GM18907 (cell line): ENCODE results near the gene DENND5B.
"Not testable (repeated sequence)": the region's sequence is repeated elsewhere in the genome, so short reads cannot be mapped to it uniquely, and the experiment has no call there.

Experiments
- ATAC-seq: cut with Tn5 transposase; IDR thresholded peaks from one replicate; pipeline ENCODE4 v1.9.1; 2021; ENCODE audit warnings: mild to moderate bottlenecking, moderate library complexity; ENCODE audit not compliant: unreplicated experiment

The DENND5B gene

DNA sequence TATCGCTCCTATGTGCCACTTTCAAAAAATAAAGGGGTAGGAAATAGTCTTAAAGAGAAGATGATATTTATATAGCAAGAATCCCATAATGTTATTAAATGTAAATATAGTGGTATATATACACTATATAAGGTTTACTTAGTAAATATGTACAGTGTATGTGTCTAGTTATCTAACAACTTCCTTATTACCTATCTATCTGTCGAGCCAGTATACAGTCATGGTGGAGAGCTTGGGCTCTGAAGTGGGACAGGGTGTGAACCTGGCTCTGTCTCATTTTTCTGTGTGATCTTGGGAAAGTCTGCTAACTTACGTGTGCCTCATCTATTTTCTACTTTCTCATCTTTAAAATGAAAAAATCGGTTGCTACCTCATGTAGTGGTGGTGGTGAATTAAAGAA, 202.2 kb downstream of the DENND5B start:
- ATAC-seq, result no peak

DNA sequence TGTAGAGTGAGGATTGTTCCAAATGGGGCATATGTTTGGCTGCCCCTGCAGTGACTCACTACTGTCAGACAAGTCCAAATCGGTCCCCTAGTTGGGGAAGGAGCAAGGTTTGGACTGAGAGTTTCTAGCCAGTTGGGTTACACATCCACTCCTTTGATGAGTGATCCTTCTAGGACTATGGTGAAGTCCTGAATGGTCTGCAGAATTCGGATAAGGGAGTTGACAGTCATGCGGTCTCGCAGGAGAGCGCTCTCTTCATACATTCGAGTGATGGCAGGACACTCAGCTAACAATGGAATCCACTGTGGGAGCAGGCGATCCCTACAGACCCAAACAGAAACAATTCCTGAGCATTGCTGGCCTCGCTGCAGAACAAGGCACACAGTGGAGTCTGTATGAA, 203.5 kb downstream of the DENND5B start:
- no peak for ATAC-seq

DNA sequence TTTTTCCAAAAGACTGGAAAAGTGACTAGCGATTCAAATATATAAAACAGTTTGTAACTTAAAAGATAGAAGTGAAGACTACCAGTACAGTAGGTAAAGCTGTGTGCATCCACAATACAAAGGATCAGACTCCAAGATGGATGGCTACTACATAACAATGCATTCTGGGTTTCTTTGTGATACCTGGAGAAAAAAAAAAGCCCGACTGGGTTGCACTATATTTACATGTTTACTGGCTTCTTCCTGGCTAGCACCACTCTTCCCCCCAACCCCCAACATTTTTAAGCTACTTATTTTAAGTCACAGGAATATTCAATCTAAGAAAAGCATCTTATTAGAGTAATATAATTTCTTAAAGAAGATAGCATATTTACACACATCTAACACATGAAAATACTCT, 203.9 kb downstream of the DENND5B start:
- ATAC-seq, result no peak

DNA sequence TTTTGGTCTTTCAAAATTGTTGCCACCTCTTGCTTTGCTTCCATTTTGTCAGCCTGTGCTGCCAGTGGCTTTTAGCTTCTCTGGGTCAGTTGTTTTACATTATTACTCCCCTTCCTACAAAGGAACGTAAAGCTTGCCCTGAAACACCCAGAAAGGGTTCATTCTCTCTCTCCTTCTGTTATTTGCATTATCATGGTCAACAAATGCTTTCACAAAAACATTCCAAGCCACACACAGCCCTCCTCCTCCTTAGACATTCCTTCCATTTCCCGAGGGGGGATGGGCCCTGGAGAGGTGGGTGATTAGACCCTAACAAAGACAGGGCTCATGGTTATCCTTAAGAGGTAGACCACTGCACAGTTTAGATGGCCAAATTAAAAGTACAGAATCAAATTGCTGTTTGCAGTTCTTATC, 204.6 kb downstream of the DENND5B start:
- ATAC-seq, result no peak

DNA sequence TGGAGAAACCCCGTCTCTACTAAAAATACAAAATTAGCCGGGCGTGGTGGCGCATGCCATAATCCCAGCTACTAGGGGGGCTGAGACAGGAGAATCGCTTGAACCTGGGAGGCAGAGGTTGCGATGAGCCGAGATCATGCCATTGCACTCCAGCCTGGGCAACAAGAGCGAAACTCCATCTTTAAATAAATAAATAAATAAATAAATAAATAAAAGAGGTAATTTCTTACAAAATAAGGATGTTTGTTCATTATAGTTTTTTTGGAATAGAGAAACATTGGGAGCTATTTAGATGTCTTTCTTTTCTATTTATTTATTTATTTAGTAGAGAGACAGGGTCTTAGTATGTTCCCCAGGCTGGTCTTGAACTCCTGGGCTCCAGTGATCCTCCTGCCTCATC, 213.7 kb downstream of the DENND5B start:
- ATAC-seq, result not testable (repeated sequence)

DNA sequence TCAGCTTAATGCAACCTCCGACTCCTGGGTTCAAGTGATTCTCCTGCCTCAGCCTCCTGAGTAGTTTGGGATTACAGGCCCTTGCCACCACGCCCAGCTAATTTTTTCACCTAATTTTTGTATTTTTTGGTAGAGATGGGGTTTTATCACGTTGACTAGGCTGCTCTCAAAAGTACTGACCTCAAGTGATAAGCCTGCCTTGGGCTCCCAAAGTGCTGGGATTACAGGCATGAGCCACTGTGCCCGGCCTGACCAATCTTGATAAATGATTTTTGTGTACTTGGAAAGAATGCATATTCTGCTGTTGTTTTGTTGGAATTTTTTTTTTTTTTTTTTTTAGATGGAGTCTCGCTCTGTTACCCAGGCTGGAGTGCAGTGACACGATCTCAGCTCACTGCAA, 215.5 kb downstream of the DENND5B start:
- not testable (repeated sequence) for ATAC-seq

DNA sequence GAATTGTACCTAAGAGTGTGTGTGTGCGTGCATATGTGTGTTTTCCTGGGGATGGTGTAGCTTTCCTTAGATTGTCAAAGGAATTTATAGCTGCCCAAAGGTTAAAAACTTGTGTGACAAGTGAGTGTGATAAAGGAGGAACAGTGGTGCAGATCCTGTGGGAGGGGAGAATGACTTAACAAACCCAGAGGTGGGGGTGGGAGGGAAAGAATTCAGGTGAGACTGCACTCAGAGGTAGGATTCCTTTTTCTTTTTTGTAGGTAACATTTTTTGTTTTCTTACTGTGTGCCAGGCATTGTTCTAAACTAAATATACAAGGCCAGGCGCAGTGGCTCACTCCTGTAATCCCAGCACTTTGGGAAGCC, 219.7 kb downstream of the DENND5B start:
- ATAC-seq, result no peak

DNA sequence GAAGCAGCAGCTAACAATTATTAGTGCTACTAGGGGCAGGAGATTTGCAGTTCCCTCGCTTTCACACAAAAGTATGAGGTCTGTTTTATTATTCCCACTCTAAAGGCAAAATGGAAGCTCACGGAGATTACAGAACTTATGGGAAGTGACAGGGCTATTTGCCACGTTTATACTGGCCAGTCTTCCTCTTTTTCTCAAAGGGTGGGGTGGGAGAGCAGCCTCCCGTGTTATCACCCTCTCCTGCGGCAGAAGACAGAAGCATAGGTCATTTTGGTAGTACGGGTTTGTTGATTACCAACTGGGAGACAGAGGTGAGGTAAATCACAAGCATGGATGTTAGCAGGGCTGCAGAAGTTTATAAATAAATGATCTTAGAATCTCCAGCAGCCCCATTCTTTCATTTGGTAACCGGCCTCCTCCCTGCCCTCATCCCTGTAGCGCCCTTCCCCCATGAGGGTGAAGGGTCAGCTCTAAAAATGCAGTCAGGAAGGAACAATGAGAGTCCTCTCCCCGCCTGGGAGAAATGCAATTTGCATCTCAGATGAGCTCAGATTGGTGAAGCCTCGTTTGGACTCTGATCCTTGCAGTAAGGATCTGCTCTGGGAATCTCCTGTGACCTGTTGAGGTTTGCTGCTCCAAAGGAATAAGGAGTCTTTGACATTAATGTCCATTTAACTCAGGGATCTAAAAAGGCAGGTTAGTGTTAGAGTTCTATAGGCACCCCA, 220.2 kb downstream of the DENND5B start:
- no peak for ATAC-seq

DNA sequence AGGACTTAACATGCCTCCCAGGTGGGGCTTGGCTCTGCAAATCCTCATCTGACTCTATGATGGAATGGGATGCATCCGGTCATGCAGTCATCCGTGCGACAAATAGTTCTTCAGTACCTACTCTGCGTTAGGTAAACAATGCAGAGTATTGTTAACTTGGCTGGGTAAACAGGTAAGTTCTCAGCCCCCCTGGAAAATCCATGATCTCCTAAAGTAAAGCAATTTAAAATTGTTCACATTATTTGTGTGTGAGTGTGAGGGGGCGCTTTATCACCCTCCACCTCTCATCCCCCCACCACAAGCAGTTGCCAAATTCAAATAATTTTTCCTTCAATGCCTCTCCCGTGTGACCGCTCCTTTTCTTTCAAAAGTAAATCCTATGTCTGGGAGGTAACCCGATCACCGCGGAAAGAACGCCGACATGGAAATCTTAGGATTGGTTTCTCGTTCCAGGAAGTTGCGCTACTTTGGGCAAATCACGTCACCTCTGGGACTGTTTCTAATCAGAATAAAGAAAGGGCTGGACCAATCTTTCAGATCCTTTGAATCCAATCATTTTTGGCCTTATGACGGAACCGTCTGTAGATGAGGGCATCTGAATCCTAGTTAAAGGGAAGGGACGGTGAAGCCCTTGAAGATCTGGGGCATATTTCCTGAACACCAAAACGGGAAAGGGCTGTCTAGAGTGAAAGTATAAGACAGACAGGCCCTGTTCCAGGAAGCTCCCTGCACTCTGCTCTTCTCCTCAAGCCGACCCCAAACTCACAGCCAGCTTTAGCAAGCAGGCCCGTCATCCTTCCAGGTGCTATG, 221.0 kb downstream of the DENND5B start:
- no peak for ATAC-seq

DNA sequence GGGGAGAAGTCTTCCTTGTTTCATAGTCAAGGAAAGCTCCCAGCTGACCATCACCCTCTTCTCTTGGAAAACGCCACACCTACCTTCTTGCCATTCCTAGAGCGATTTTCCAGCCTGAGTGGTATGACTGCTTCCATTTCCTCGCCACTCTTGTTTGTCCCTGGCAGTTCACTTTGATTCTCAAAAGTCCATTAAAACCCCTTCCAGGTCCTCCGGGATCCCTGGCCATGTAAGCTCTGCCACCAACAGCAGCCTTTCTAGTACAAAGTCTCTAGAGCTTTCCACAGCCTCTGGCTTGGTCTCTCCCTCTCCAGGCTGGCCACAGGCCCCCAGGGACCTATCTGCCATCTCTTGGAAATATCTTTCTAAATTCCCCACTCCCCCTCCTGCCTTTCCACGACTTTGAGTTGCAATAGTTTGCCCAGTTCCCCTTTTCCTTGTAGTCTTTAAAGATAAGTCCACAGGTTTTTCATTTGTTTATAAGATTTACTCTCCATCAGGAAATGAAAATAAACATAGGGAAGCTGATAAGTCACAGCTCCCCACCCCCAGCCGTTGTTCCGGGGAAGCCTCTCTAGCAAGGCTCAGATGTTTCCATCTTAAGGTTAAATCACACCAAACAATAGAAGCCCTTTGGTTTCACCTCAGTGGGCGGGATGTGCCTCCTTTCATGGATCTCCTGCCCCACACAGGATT, 222.1 kb downstream of the DENND5B start:
- no peak for ATAC-seq

DNA sequence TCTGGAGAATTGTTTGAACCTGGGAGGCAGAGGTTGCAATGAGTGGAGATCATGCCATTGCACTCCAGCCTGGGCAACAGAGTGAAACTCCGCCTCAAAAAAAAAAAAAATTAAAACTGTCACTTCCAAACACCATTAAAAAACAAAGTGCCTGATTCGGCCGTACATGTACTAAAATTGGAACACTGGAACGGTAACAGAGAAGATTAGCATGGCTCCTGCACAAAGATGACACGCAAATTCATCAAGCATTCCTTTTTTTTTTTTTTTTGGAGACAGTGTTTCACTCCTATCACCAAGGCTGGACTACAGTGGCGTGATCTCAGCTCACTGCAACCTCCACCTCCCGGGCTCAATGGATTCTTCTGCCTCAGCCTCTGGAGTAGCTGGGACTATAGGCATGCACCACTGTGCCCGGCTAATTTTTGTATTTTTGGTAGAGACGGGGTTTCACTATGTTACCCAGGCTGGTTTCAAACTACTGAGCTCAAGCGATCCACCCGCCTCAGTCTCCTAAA, 224.8 kb downstream of the DENND5B start:
- no peak for ATAC-seq

DNA sequence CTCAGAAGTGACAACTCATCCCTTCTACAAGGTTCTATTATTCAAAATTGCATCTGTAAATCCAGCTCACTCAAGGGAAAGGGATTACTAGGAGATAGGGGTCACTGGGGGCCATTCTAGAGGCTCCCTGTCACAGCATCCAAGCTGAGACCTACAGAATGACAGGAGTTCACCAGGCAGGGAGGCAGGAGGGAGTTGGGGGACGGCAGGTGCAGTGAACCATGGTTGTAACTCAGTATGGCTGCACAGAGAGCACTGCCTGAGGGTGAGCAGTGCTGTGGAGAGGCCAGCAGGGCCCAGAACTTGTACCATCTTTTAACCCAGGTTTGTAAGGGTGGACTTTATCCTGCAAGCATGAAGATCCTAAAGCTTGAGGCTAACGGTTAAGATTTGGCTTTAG, 227.1 kb downstream of the DENND5B start:
- no peak for ATAC-seq

DNA sequence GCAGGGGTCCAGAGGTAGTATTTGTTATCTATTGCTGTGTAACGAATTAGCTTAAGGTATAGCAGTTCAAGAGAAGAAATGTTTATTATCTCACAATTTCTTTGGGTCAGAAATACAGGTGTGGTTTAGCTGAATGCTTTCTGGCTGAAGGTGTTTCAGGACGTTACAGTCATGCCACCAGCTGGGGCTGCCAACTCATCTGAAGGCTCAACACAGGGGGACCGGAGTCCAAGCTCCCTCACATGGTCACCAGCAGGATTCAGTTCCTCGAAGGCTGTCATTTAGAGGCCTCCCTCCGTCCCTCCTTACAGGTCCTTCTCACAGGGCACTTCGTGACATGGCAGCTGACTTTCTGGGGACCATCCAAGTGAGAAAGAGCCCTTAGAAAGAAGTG, 227.5 kb downstream of the DENND5B start:
- peak; percentile 12 for ATAC-seq

DNA sequence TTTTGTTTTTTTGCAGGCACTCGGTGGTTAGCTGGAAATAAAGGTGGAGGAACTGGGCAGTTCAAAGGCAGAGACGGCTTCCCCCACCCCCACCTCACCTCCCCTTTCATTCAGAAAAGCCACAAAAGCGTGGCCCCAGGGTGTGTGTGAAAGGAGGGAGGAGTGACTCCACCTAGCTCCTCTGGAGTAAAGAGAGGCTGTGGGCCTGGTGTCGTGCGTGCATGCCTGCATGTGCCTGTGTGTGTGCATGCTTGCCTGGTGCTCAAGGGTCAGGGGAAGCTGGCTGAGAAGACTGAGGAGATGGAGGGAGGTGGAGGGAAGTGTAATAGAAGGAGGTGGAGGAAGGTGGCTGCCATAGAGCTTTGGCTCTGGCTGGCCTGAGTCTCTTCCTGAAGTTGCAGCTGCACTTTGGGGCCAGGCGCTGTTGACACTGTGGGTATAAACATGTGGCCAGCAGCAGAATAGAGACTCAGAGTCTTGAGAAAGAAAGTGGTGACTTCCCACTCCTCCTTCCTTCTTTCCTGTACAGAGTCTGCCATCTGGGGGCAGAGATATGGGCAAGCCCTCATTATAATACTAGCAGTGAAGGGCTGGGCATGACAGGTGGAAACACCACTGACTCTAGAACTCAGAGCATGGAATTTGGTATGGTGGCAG, 228.0 kb downstream of the DENND5B start:
- peak; percentile 83 for ATAC-seq

DNA sequence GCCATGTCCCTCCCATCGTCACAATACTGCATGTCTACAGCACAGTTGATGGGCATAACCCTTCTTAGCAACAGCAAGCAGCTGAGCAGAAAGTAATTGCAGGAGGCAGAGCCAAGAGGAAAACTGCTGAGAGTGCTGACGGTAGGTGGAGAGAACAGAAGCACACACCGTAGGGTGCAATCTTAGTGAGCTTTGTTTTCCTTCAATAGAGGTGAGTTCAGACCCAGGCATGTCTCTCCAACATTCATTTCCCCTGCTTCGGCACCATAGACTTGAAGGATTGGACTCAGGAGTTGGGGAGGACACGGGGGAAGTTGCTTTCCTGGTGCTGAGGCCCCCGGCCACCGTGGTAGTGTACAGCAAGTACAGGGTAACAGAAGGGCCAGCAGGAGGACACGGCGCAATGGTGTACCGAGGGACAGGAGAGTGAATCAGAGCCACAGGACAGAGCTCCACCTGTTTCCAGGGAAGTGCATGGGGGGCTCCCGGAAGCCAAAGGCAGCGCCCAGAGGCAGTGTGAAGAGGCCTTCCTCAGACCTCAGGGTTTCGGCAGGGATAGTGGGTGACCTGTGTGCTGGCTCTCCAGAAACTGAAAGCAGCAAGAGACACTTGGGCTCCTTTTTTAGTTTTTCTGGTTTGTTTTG, 228.7 kb downstream of the DENND5B start:
- ATAC-seq, result peak; percentile 39

DNA sequence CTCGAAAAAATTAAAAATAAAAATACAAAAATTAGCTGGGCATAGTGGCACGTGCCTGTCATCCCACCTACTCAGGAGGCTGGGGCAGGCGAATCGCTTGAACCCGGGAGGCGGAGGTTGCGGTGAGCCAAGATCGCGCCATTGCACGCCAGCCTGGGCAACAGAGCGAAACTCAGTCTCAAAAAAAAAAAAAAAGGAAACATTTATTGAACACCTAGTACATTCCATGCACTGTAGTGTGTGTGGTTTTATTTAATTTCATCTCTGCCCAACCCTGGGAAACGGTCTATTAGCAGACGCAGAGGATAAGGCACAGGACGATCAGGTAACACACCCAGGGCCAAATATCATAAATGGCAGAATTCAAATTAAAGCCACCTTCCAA, 229.2 kb downstream of the DENND5B start:
- no peak for ATAC-seq

DNA sequence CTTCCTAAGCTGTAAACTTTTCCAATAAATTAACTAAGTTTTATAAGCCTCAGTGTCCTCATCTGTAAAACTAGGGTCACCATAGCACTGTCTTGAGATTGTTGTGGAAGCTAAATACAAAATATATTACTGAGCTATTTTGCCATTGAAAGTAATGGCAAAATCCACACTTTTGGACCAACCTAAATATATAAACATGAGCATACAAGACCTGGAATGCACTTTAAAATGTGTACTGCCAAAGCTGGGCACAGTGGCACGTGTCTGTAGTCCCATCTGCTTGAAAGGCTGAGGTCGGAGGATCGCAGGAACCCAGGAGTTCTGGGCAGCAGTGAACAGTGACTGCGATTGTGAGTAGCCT, 235.2 kb downstream of the DENND5B start:
- no peak for ATAC-seq

DNA sequence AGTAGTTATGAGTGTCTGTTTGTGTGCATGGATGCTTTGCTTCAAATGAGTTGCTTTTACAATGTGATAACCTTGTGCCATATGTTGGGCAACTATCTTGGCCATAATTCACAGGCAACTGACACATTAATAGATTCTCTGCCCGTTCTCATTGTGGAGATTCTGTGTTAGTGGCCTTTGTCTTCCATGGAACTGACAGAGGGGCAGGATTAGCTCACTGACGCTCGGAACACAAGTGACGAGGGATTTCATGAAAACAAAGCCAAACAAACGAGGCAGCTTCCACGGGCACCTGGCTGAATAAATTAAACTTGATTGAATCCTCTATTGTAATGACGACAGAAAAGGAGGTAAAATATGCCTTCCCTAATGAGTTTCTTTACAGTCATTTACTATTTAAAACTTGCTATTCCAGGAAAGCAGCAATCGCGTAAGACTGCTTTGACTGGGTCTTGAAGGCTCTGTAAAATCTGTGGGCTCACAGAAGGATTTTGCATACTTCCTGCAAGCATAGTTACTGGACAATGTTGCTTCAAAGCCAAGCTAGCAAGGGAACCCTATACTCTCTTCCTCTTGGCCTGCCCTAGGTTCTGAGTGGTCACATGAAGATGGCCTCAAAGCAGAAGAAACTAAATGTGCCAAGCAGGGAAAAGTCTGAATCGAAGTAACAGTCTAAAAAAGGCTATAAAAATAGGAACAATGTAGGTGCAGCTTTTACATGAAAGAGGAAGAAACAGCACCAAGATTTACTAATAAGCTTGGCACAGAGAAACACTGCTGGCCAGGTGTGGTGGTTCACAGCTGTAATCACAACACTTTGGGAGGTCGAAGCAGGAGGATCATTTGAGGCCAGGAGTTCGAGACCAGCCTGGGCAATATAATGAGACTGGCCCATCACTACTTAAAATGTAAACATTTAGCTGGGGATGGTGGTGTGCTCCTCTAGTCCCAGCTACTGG, 236.9 kb downstream of the DENND5B start:
- no peak for ATAC-seq

DNA sequence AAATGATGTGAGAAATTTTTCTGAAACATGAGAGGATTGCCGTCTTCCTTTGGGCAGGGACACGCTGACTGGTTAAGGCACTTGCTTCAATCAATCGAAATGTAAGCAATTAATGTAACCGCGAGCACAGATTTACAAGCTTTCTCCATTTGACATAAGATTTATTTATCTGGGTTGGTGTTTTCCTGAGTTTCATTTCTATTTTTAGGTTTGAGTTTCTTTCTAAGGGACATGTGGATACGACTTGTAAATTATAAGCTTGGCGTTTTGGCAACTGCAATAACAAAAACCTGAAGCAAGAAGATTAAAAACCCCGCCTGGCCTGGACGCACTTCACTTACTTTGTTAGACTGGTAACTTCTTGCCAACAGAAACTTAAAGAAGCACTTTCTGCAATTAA, 244.7 kb downstream of the DENND5B start:
- ATAC-seq, result no peak

DNA sequence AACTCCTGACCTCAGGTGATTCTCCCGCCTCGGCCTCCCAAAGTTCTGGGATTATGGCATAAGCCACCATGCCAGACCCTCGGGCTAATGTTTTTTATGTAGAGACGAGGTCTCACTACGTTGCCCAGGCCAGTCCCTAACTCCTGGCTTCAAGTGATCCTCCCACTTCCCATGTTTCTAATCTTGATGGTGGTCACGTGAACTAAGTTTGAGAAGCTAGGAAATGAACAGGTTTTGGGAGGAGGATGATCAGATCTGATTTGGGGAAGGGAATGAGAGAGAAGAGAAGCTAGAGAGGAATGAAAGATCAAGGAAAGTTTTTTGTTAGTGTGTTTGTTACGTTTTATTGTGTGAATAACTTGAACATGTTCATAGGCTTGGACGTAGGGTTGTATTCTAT, 247.8 kb downstream of the DENND5B start:
- no peak for ATAC-seq
